Fibroblast of lung (primary cell): ENCODE results near the gene PPARGC1A. TPM values are rescaled to one million over a fixed set of nuclear protein-coding genes. Genes with fewer than 3 reads are reported as not detected.

Source experiments
- DNase-seq, 2 donors: peaks; one replicate each; pipeline versions ENCODE4 v3.0.0 to v3.0.0-alpha.2; 2010; ENCODE audit warnings: low read depth in 2 of 2
- H2AFZ ChIP-seq: 2 replicates; pipeline ENCODE4 v1.5.1; 2012; ENCODE audit warnings: low read length, control low read depth, inconsistent platforms
- H3K27ac ChIP-seq: 2 replicates; pipeline ENCODE4 v1.5.1; 2011; ENCODE audit warnings: low read length, control low read depth; ENCODE audit not compliant: insufficient read depth
- H3K27me3 ChIP-seq: 2 replicates; pipeline ENCODE4 v1.5.1; 2011; ENCODE audit warnings: mild to moderate bottlenecking, low read length; ENCODE audit not compliant: control insufficient read depth, insufficient read depth
- H3K36me3 ChIP-seq: 2 replicates; pipeline ENCODE4 v1.5.1; 2011; ENCODE audit warnings: low read length; ENCODE audit not compliant: control insufficient read depth, insufficient read depth
- H3K4me1 ChIP-seq: 2 replicates; pipeline ENCODE4 v1.5.1; 2011; ENCODE audit warnings: low read length; ENCODE audit not compliant: control insufficient read depth, insufficient read depth; ENCODE audit errors: extremely low read depth
- H3K4me2 ChIP-seq: 2 replicates; pipeline ENCODE4 v1.5.1; 2011; ENCODE audit warnings: low read length, control low read depth; ENCODE audit not compliant: insufficient read depth; ENCODE audit errors: extremely low read depth
- H3K4me3 ChIP-seq, 4 experiments: fragments of 200-600 bp in 1 of 4; sonication (generic) in 1 of 4; replicated peaks in 1 of 4; 2 replicates each; pipeline ENCODE4 v1.5.1; 2011 to 2016; ENCODE audit warnings: low read length in 4 of 4, low read depth in 3 of 4, mild to moderate bottlenecking in 3 of 4, control low read depth in 2 of 4, inconsistent platforms in 1 of 4, mixed read lengths in 1 of 4; ENCODE audit not compliant: insufficient read depth in 1 of 4; ENCODE audit errors: control extremely low read depth in 1 of 4
- H3K79me2 ChIP-seq: 2 replicates; pipeline ENCODE4 v1.5.1; 2012; ENCODE audit warnings: mild to moderate bottlenecking, low read length, inconsistent platforms; ENCODE audit not compliant: control insufficient read depth, insufficient read depth
- H3K9ac ChIP-seq: 2 replicates; pipeline ENCODE4 v1.5.1; 2011; ENCODE audit warnings: mild to moderate bottlenecking, low read length, control low read depth; ENCODE audit not compliant: insufficient read depth
- H3K9me3 ChIP-seq: 2 replicates; pipeline ENCODE4 v1.5.1; 2012; ENCODE audit warnings: low read depth, low read length; ENCODE audit not compliant: control insufficient read depth, insufficient read depth
- H4K20me1 ChIP-seq: 2 replicates; pipeline ENCODE4 v1.5.1; 2011; ENCODE audit warnings: low read length; ENCODE audit not compliant: control insufficient read depth, insufficient read depth; ENCODE audit errors: extremely low read depth
- CTCF ChIP-seq, 2 donors: IDR thresholded peaks in 1 of 2; conservative IDR thresholded peaks in 1 of 2; 1 replicate in 1 of 2; 2 replicates in 1 of 2; pipeline ENCODE4 v1.5.1; 2011 to 2012; ENCODE audit warnings: low read length in 2 of 2, control low read depth in 1 of 2, inconsistent platforms in 1 of 2, low read depth in 1 of 2, mild to moderate bottlenecking in 1 of 2
- EZH2 ChIP-seq: IDR thresholded peaks from 2 replicates; pipeline ENCODE4 v1.5.1; 2012; ENCODE audit warnings: low read length, control low read depth, mild to moderate bottlenecking; ENCODE audit errors: missing control alignments
- polyA plus RNA-seq, 2 donors: library from polyadenylated mRNA; depleted of rRNA in 1 of 2; stranded (reverse) in 1 of 2; unstranded in 1 of 2; fragments of >200 nt; gene quantifications; 2 replicates each; pipeline ENCODE4 v1.2.1, GENCODE V29; 2011 to 2012; ENCODE audit warnings: missing spikeins in 1 of 2
- total RNA-seq: library from RNA; depleted of rRNA; stranded (reverse); fragments of >200 nt; gene quantifications from 2 replicates; pipeline ENCODE4 v1.2.1, GENCODE V29; 2014

PPARGC1A gene
- total and polyA plus RNA-seq, 2 donors (not counting 1 experiment from before 2014, with no cell fraction given): 1.3 to 6.9 TPM

- no peak for TF ChIP-seq CTCF (conservative IDR thresholded peaks at IDR 0.05 in 1 of 2, IDR thresholded peaks at IDR 0.05 in 1 of 2; ENCODE audit: low read depth in 1 of 2, low read length in 2 of 2)
- no peak for TF ChIP-seq EZH2
- H4K20me1 ChIP-seq: no peaks in the 10 kb centered on the region
- H3K4me2 ChIP-seq: no peak overlapping the region
- no peaks in the 10 kb centered on the region for H3K79me2 ChIP-seq
- no peaks in the 10 kb centered on the region for H3K36me3 ChIP-seq
- no peak overlapping the region for H2AFZ ChIP-seq
- H3K27me3 ChIP-seq: no peaks in the 10 kb centered on the region
- no peak overlapping the region for H3K27ac ChIP-seq
- no peak for DNase-seq
- no peak overlapping the region for H3K9ac ChIP-seq
- H3K9me3 ChIP-seq: no peaks in the 10 kb centered on the region
- H3K4me3 ChIP-seq: no peak overlapping the region
- no peaks in the 10 kb centered on the region for H3K4me1 ChIP-seq
Observed at GRCh38 chr4:23769406-23769805, 120.4 kb downstream of the PPARGC1A start.

GRCh38 chr4:23768541-23768940, 121.3 kb downstream of the PPARGC1A start:
- H3K4me1 ChIP-seq: no peaks in the 10 kb centered on the region

GRCh38 chr4:23766344-23766743, 123.5 kb downstream of the PPARGC1A start:
- no peaks in the 10 kb centered on the region for H4K20me1 ChIP-seq

More at GRCh38 chr4:23768541-23768940, 121.3 kb downstream of the PPARGC1A start:
- Histone ChIP-seq H3K9me3 (no peaks in the 10 kb centered on the region), H3K36me3 (no peaks in the 10 kb centered on the region), H3K9ac (no peak overlapping the region), H3K27me3 (no peaks in the 10 kb centered on the region), H3K4me2 (no peak overlapping the region), H4K20me1 (no peaks in the 10 kb centered on the region), H3K79me2 (no peaks in the 10 kb centered on the region), H3K4me3 (no peak overlapping the region), H2AFZ (no peak overlapping the region), H3K27ac (no peak overlapping the region)
- DNase-seq: peak in 1 of 2 donors; percentile 34
- TF ChIP-seq EZH2: no peak
- no peak for TF ChIP-seq CTCF (conservative IDR thresholded peaks at IDR 0.05 in 1 of 2, IDR thresholded peaks at IDR 0.05 in 1 of 2; ENCODE audit: low read depth in 1 of 2, low read length in 2 of 2)

More at GRCh38 chr4:23766344-23766743, 123.5 kb downstream of the PPARGC1A start:
- H3K27me3 ChIP-seq: no peaks in the 10 kb centered on the region
- H3K4me2 ChIP-seq: no peak overlapping the region
- no peak overlapping the region for H3K27ac ChIP-seq
- no peaks in the 10 kb centered on the region for H3K79me2 ChIP-seq
- H3K4me3 ChIP-seq: no peak overlapping the region
- H3K9me3 ChIP-seq: no peaks in the 10 kb centered on the region
- H3K9ac ChIP-seq: no peak overlapping the region
- DNase-seq: peak in 1 of 2 donors; percentile 22
- no peak for TF ChIP-seq CTCF (conservative IDR thresholded peaks at IDR 0.05 in 1 of 2, IDR thresholded peaks at IDR 0.05 in 1 of 2; ENCODE audit: low read depth in 1 of 2, low read length in 2 of 2)
- no peak for TF ChIP-seq EZH2
- no peaks in the 10 kb centered on the region for H3K36me3 ChIP-seq
- no peak overlapping the region for H2AFZ ChIP-seq
- no peaks in the 10 kb centered on the region for H3K4me1 ChIP-seq
